NCI-H82 treated with DMSO at 0.1 percent for 48 hours (cell line): ENCODE data around the gene DMRT2.

Experiments used
- DNase-seq: peaks from one replicate; lab custom pipeline; 2025; ENCODE audit not compliant: unreplicated experiment; lab: John Stamatoyannopoulos, UW

DMRT2 gene

GRCh38 chr9:1046639-1047572 lies 3.3 kb upstream of the DMRT2 start:
- DNase-seq, result no peak

- DNase-seq, result no peak
Measured at GRCh38 chr9:1047591-1048230, 2.4 kb upstream of the DMRT2 start.

GRCh38 chr9:1048231-1048619 lies 1.9 kb upstream of the DMRT2 start:
- no peak for DNase-seq

GRCh38 chr9:1048811-1049210 lies 1.3 kb upstream of the DMRT2 start:
- no peak for DNase-seq

- DNase-seq, result no peak
Measured at GRCh38 chr9:1049641-1050040, 516 bp upstream of the DMRT2 start.

- DNase-seq, result no peak
Measured at GRCh38 chr9:1051210-1051583, 1.0 kb downstream of the DMRT2 start.

- DNase-seq, result no peak
Measured at GRCh38 chr9:1051584-1052275, 1.6 kb downstream of the DMRT2 start.

- no peak for DNase-seq
Measured at GRCh38 chr9:1052365-1053281, 2.5 kb downstream of the DMRT2 start.

GRCh38 chr9:1053282-1053621 lies 3.1 kb downstream of the DMRT2 start:
- no peak for DNase-seq

GRCh38 chr9:1053986-1054425 lies 3.8 kb downstream of the DMRT2 start:
- no peak for DNase-seq

- DNase-seq, result no peak
Measured at GRCh38 chr9:1055166-1055565, 5.0 kb downstream of the DMRT2 start.

GRCh38 chr9:1057910-1058309 lies 7.8 kb downstream of the DMRT2 start:
- no peak for DNase-seq

GRCh38 chr9:1058826-1059487 lies 8.8 kb downstream of the DMRT2 start:
- DNase-seq, result no peak

- no peak for DNase-seq
Measured at GRCh38 chr9:1065130-1065529, 15.0 kb downstream of the DMRT2 start.

GRCh38 chr9:1070692-1071091 lies 20.5 kb downstream of the DMRT2 start:
- DNase-seq, result no peak

GRCh38 chr9:1071730-1072129 lies 21.6 kb downstream of the DMRT2 start:
- DNase-seq, result no peak

- no peak for DNase-seq
Measured at GRCh38 chr9:1073497-1073896, 23.3 kb downstream of the DMRT2 start.

- no peak for DNase-seq
Measured at GRCh38 chr9:1077616-1078015, 27.5 kb downstream of the DMRT2 start.

- no peak for DNase-seq
Measured at GRCh38 chr9:1083325-1083913, 33.3 kb downstream of the DMRT2 start.

- DNase-seq, result no peak
Measured at GRCh38 chr9:1085086-1085485, 34.9 kb downstream of the DMRT2 start.
